ENCODE data around the gene CLIC3.

GRCh38 chr9:136962701-136963248 is 33.6 kb downstream of the CLIC3 start:
- TF ChIP-seq POLR2AphosphoS5 (IDR thresholded peaks at IDR 0.05; ENCODE audit: low read depth, low read length) (no peak), POLR2A (IDR thresholded peaks at IDR 0.05; ENCODE audit: low read depth, low read length) (no peak)
